CD4-positive, alpha-beta T cell treated with Interleukin-15 for 4 hours (primary cell): ENCODE data around the gene ABCB10.

Experiments
- DNase-seq: peaks from one replicate; pipeline ENCODE4 v3.0.0-alpha.2; 2020; ENCODE audit warnings: low spot score

Gene ABCB10

GRCh38 chr1:229471175-229471574 lies 87.3 kb downstream of the ABCB10 start:
- no peak for DNase-seq

- no peak for DNase-seq
Measured at GRCh38 chr1:229470406-229471043, 88.0 kb downstream of the ABCB10 start.

- no peak for DNase-seq
Measured at GRCh38 chr1:229466887-229467286, 91.6 kb downstream of the ABCB10 start.
